Measurements from ENCODE around the gene SLC34A3.
A peak's percentile ranks its signal among the peaks of the same experiment; 100 is the strongest.
"Not testable (repeated sequence)": the region's sequence is repeated elsewhere in the genome, so short reads cannot be mapped to it uniquely, and the experiment has no call there.

SLC34A3 gene

DNA sequence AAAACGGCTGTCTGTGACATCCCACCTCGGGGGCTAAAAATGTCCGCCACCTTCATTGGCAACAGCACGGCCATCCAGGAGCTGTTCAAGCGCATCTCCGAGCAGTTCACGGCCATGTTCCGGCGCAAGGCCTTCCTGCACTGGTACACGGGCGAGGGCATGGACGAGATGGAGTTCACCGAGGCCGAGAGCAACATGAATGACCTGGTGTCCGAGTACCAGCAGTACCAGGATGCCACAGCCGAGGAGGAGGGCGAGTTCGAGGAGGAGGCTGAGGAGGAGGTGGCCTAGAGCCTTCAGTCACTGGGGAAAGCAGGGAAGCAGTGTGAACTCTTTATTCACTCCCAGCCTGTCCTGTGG lies 12.5 kb downstream of the SLC34A3 start:
- not testable (repeated sequence) for H3K27ac ChIP-seq (ENCODE audit: low read depth, low read length); H3K27me3 ChIP-seq (ENCODE audit: control insufficient read depth in 1 of 2, insufficient read depth in 2 of 2, low read length in 2 of 2); H3K9me3 ChIP-seq (ENCODE audit: control insufficient read depth in 1 of 2, low read length in 2 of 2)
- Histone ChIP-seq H3K4me3 (ENCODE audit: low read depth in 1 of 2, low read length in 2 of 2) (peak overlapping the region; percentile 31 to 72), H3K9ac (ENCODE audit: low read depth in 1 of 2, low read length in 2 of 2) (peak overlapping the region in 1 of 2 donors; percentile 85), H3K36me3 (ENCODE audit: control insufficient read depth in 1 of 2, insufficient read depth in 2 of 2, low read length in 2 of 2) (peaks cover 3 to 21% of the 10 kb centered on the region in 2 donors), H3K4me1 (ENCODE audit: control insufficient read depth in 1 of 2, insufficient read depth in 2 of 2, low read length in 2 of 2) (peaks cover 29 to 34% of the 10 kb centered on the region in 2 donors)

DNA sequence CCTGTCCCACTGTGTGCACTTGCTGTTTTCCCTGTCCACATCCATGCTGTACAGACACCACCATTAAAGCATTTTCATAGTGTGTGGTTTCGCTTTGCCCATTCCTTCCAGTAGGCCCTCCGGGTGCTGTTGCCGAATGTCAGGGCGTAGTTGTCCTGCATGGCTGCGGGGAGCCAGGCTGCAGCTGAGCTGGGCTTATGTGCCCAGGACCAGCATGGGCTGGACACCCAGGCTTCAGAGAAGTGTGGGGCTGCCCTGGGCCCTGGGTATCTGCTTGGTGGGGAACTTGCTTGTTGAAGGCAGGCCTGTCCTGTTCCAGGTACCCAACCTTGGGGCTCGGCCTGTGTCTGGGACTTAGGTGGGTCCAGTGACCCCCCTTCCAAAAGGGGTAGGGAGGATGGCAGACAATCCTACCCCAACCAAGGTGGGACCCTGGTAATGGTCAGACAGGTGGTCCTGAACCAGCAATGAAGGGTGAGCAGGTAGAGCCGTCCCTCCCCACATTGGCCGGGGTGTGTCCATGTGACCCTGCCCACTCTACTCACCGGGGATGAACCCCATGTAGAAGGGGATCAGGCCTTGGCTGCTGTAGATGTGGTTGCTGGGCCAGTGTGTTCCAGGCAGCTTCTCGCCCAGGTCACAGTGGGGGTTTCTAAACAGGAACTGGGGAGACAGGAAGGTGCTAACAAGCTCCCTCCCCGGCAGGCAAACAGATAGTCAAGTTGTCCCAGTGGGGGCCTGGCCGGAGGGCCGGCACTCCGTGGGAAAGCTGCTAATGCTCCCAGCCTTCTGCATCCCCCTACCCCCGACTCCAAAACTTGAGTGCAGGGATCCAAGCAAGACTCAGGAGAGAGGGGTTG lies 13.2 kb downstream of the SLC34A3 start:
- Histone ChIP-seq H3K4me1 (ENCODE audit: control insufficient read depth in 1 of 2, insufficient read depth in 2 of 2, low read length in 2 of 2) (peaks cover 23 to 28% of the 10 kb centered on the region in 2 donors), H3K4me3 (ENCODE audit: low read depth in 1 of 2, low read length in 2 of 2) (peak overlapping the region; percentile 31 to 72), H3K36me3 (ENCODE audit: control insufficient read depth in 1 of 2, insufficient read depth in 2 of 2, low read length in 2 of 2) (peaks cover 3 to 21% of the 10 kb centered on the region in 2 donors), H3K27me3 (ENCODE audit: control insufficient read depth in 1 of 2, insufficient read depth in 2 of 2, low read length in 2 of 2) (no peaks in the 10 kb centered on the region), H3K9ac (ENCODE audit: low read depth in 1 of 2, low read length in 2 of 2) (no peak overlapping the region), H3K27ac (ENCODE audit: low read depth, low read length) (no peak overlapping the region), H3K9me3 (ENCODE audit: control insufficient read depth in 1 of 2, low read length in 2 of 2) (no peaks in the 10 kb centered on the region)

DNA sequence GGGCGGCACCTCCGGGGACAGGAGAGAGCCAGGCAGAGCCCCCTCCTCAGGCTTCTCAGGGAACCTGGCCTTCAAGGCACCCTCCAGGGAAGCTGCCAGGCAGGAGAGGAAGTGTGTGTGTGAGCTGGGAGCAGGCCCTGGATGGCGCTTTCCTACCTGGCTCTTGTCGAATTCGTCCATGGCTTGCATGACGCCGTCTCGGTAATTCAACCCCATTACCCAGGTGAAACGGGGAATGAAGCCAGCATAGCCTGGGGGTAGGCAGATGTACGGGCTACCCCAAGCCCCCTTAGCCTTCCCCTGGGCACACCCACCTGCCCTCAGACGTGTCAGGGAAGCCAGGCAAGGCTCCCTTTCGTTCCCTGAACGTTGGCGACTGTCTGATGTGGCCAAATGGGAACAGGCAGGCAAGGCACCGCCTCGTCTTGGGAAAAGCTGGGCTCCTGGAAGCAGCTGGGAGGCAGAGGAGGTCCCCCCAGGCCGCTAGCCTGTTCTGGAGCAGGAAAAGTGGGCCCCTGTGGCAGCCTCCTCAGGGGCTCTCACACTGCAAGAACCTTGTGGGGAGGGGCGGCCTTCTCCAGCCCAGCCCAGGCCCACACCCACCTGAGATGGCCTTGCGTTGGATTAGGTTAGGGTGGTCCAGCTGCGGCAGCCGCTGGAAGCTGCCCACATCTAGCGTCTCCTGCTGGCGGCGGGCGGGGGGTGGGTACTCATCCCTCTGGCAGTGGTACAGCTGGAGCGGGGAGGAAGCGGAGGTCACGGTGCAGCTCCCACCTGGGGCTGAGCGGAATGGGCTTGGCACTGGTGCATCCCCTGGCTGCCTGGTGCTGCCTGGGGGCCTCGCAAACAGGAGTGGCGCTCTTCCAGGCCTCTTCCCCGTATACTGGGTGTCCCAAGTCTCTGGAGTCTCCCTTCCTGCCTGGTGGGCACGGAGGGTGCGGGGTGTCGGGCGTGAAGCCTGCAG lies 14.1 kb downstream of the SLC34A3 start:
- Histone ChIP-seq H3K9ac (ENCODE audit: low read depth in 1 of 2, low read length in 2 of 2) (no peak overlapping the region), H3K27me3 (ENCODE audit: control insufficient read depth in 1 of 2, insufficient read depth in 2 of 2, low read length in 2 of 2) (no peaks in the 10 kb centered on the region), H3K4me3 (ENCODE audit: low read depth in 1 of 2, low read length in 2 of 2) (no peak overlapping the region), H3K27ac (ENCODE audit: low read depth, low read length) (no peak overlapping the region), H3K9me3 (ENCODE audit: control insufficient read depth in 1 of 2, low read length in 2 of 2) (no peaks in the 10 kb centered on the region), H3K36me3 (ENCODE audit: control insufficient read depth in 1 of 2, insufficient read depth in 2 of 2, low read length in 2 of 2) (peaks cover 3 to 21% of the 10 kb centered on the region in 2 donors), H3K4me1 (ENCODE audit: control insufficient read depth in 1 of 2, insufficient read depth in 2 of 2, low read length in 2 of 2) (peaks cover 20 to 24% of the 10 kb centered on the region in 2 donors)

DNA sequence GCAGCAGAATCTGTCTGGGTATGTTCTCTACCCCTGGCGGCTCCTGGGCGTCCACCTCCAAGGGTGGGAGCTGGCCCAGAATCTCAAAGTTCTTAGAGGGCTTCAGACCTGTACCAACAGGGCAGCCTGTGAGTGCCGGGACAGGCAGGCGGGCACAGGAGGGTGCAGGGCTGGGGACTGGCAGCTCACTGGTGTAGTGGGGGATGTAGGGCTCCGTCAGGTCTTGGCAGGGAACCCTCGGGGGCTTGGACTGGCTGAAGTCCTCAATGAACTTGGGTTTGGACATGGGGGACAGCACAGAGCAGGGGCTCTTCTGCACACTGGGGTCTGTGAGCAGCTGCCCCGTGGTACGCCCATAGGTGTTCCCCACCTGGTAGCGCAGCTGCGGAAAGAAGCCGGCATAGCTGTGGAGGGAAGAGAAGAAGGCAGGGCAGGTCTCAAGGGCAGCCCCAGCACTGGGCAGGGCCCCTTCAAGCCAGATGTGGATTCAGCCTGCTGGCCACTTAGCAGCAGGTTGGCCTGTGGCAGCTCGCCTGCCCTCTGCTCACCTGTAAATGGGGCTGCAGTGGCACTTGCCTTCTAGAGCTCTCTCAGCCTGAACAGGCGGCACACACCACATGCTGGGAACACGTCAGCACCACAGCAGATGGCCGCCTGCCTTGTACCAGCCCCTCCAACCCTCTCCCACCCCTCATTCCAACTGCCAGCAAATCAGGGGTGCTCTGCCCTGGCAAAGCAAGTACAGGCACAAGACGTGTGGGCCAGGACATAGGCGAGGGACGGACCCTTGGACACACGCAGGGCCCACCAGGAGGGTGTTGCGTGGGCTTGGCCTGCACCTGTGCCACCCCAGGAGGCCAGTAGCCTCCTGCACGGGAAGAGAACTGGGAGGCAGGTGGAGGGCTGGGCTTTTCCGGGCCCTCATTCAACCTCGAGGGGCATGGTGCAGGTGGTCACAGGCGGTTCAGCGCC lies 15.0 kb downstream of the SLC34A3 start:
- no peak overlapping the region for H3K4me3 ChIP-seq (ENCODE audit: low read depth in 1 of 2, low read length in 2 of 2)
- H3K9me3 ChIP-seq (ENCODE audit: control insufficient read depth in 1 of 2, low read length in 2 of 2) = no peaks in the 10 kb centered on the region
- peaks cover 20 to 24% of the 10 kb centered on the region in 2 donors for H3K4me1 ChIP-seq (ENCODE audit: control insufficient read depth in 1 of 2, insufficient read depth in 2 of 2, low read length in 2 of 2)
- peaks cover 3 to 21% of the 10 kb centered on the region in 2 donors for H3K36me3 ChIP-seq (ENCODE audit: control insufficient read depth in 1 of 2, insufficient read depth in 2 of 2, low read length in 2 of 2)
- H3K27me3 ChIP-seq (ENCODE audit: control insufficient read depth in 1 of 2, insufficient read depth in 2 of 2, low read length in 2 of 2) = no peaks in the 10 kb centered on the region
- H3K9ac ChIP-seq (ENCODE audit: low read depth in 1 of 2, low read length in 2 of 2) = no peak overlapping the region
- H3K27ac ChIP-seq (ENCODE audit: low read depth, low read length) = no peak overlapping the region

DNA sequence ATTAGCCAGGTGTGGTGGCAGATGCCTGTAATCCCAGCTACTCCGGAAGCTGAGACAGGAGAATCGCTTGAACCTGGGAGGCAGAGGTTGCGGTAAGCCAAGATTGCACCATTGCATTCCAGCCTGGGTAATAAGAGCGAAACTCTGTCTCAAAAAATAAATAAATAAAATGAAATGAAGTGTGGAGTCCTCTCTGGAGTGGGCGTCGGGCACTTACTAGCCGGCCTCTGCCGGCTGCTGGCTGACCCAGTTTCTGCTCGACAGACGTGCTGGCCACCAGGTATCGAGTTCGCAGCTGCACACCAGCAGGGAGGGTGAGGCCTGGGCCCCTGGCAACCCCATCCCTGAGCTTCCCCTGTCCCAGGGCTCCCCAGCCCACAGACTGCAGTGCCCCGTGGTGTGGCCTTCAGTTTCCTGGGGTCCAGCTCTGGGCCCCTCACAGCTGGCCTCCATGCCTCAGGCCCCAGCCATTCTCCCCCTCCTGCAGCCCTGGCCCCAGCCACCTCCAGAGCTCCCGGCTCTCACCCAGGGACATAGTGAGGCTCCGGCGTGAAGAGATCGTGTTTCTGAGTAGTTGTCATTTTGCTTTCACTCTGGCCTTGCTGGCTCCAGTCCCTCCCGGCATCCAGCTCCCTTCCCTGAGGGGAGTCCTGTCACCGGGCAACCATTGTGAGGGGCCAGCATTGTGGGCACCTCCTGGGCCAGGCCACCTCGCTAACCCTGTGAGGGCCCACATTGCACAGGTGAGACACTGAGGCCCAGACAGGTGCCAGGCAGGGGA lies 16.6 kb downstream of the SLC34A3 start:
- no peak overlapping the region for H3K9ac ChIP-seq (ENCODE audit: low read depth in 1 of 2, low read length in 2 of 2)
- no peaks in the 10 kb centered on the region for H3K27me3 ChIP-seq (ENCODE audit: control insufficient read depth in 1 of 2, insufficient read depth in 2 of 2, low read length in 2 of 2)
- H3K9me3 ChIP-seq (ENCODE audit: control insufficient read depth in 1 of 2, low read length in 2 of 2) = no peaks in the 10 kb centered on the region
- no peak overlapping the region for H3K27ac ChIP-seq (ENCODE audit: low read depth, low read length)
- peaks cover 0 to 16% of the 10 kb centered on the region in 2 donors for H3K36me3 ChIP-seq (ENCODE audit: control insufficient read depth in 1 of 2, insufficient read depth in 2 of 2, low read length in 2 of 2)
- no peak overlapping the region for H3K4me3 ChIP-seq (ENCODE audit: low read depth in 1 of 2, low read length in 2 of 2)
- peaks cover 16 to 18% of the 10 kb centered on the region in 2 donors for H3K4me1 ChIP-seq (ENCODE audit: control insufficient read depth in 1 of 2, insufficient read depth in 2 of 2, low read length in 2 of 2)

DNA sequence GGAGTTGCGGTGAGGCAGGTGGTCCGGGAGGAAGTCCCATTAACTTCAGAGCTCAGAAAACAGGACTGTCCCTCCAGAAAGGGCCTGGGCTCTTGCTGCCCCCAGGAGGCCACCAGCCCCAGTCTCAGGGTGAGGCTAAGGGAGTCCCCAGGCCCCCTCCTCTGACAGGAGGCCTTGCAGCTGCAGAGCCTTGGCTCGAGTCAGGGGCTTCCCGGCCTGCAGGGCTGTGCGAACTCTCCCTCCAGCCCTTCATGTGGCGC lies 17.1 kb downstream of the SLC34A3 start:
- Histone ChIP-seq H3K4me1 (ENCODE audit: control insufficient read depth in 1 of 2, insufficient read depth in 2 of 2, low read length in 2 of 2) (peaks cover 11 to 16% of the 10 kb centered on the region in 2 donors), H3K9ac (ENCODE audit: low read depth in 1 of 2, low read length in 2 of 2) (no peak overlapping the region), H3K27me3 (ENCODE audit: control insufficient read depth in 1 of 2, insufficient read depth in 2 of 2, low read length in 2 of 2) (no peaks in the 10 kb centered on the region), H3K9me3 (ENCODE audit: control insufficient read depth in 1 of 2, low read length in 2 of 2) (no peaks in the 10 kb centered on the region), H3K36me3 (ENCODE audit: control insufficient read depth in 1 of 2, insufficient read depth in 2 of 2, low read length in 2 of 2) (peaks cover 0 to 11% of the 10 kb centered on the region in 2 donors), H3K4me3 (ENCODE audit: low read depth in 1 of 2, low read length in 2 of 2) (no peak overlapping the region), H3K27ac (ENCODE audit: low read depth, low read length) (no peak overlapping the region)

DNA sequence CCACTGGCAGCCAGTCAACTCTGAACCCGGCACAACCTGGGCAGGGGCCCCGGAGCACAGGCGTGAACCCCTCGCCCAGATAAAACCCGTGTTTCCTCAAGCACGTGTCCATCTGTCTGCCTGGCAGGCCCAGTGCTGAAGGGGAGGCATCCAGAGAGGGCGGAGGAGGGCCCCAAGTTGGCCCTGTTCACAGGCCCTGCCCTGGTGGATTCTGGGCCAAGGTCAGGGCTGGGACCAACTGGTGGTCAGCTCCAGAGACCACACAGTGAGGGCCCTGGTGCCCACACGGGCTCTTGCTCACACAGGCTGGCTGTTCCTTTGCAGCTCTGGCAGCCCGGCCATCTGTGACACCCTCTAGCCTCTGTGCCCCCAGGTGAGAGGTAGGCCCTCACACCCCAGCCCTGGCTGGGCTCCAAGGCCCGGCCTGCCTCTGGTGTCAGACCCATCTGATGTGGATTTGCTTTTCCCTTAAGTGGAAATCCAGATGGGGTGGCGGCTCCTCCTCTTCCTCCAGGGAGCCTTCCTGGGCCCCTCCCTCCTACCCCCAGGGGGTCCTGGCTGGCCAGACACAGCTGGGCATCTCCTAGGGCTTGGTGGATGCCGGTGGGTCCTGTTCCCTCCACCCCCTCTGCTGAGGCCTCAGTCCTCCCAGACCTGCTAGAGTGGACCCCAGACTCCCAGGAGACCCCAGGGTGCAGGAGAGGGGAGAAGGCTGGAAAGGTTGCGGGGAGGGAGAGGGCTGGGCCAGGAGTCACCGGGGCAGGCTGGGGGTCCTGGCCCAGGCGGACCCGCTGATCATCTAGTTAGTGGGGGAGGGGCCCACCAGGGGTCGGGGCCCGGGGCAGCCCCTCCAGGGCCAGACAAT lies 19.9 kb downstream of the SLC34A3 start:
- no peak overlapping the region for H3K9ac ChIP-seq (ENCODE audit: low read depth in 1 of 2, low read length in 2 of 2)

DNA sequence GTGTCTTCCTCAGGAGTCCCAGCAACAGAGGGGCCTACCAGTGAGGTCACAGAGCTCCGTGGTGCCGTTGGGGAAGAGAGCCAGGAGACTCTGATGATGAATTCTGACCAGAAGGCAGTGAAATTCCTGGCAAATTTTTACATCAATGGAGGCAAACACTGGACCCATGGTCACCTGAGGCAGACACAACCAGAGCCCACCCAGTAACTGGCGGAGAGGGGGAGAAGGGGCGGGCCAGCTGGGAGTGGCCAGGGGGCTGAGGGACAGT lies 20.4 kb downstream of the SLC34A3 start, which contains the start of gene STPG3:
STPG3 (plus strand) TSS at position 93 of the 268 bp plus-strand sequence; CDS start at position 94, 1 bp downstream.
- no peaks in the 10 kb centered on the region for H3K27me3 ChIP-seq (ENCODE audit: control insufficient read depth in 1 of 2, insufficient read depth in 2 of 2, low read length in 2 of 2)
- H3K4me3 ChIP-seq (ENCODE audit: low read depth in 1 of 2, low read length in 2 of 2) = no peak within 1 kb of the TSS
- H3K9ac ChIP-seq (ENCODE audit: low read depth in 1 of 2, low read length in 2 of 2) = no peak within 1 kb of the TSS
- H3K27ac ChIP-seq (ENCODE audit: low read depth, low read length) = no peak within 1 kb of the TSS
- H3K36me3 ChIP-seq (ENCODE audit: control insufficient read depth in 1 of 2, insufficient read depth in 2 of 2, low read length in 2 of 2) = peaks cover 0 to under 1% of the 10 kb centered on the region in 2 donors
- H3K9me3 ChIP-seq (ENCODE audit: control insufficient read depth in 1 of 2, low read length in 2 of 2) = no peaks in the 10 kb centered on the region
- peaks cover 12 to 24% of the 10 kb centered on the region in 2 donors for H3K4me1 ChIP-seq (ENCODE audit: control insufficient read depth in 1 of 2, insufficient read depth in 2 of 2, low read length in 2 of 2)

More for the DNA sequence above, 19.9 kb downstream of the SLC34A3 start:
- Histone ChIP-seq H3K27me3 (ENCODE audit: control insufficient read depth in 1 of 2, insufficient read depth in 2 of 2, low read length in 2 of 2) (no peaks in the 10 kb centered on the region), H3K36me3 (ENCODE audit: control insufficient read depth in 1 of 2, insufficient read depth in 2 of 2, low read length in 2 of 2) (no peaks in the 10 kb centered on the region), H3K9me3 (ENCODE audit: control insufficient read depth in 1 of 2, low read length in 2 of 2) (no peaks in the 10 kb centered on the region), H3K4me3 (ENCODE audit: low read depth in 1 of 2, low read length in 2 of 2) (no peak overlapping the region), H3K4me1 (ENCODE audit: control insufficient read depth in 1 of 2, insufficient read depth in 2 of 2, low read length in 2 of 2) (peaks cover 8 to 18% of the 10 kb centered on the region in 2 donors), H3K27ac (ENCODE audit: low read depth, low read length) (no peak overlapping the region)
